Stimulated activated memory B cell treated with anti-CD40 and anti-IgM and Interleukin-4, amounts not matched to agents 10 μg/mL and 1 μg/mL and 100 μg/mL, for 72 hours (primary cell): ENCODE data around the gene CTNNA1.

Source experiments
- ATAC-seq: fragments of 150-1000 bp; cut with Tn5 transposase; 2 replicates; pipeline ENCODE4 v1.10.0; 2021
- H3K27ac Mint-ChIP-seq: one replicate; pipeline ENCODE4 v1.8.0; 2022; ENCODE audit warnings: mild to moderate bottlenecking, mixed read lengths
- H3K27me3 Mint-ChIP-seq: one replicate; pipeline ENCODE4 v1.8.0; 2022; ENCODE audit warnings: mixed read lengths
- H3K36me3 Mint-ChIP-seq: one replicate; pipeline ENCODE4 v1.8.0; 2022; ENCODE audit warnings: mixed read lengths
- H3K4me1 Mint-ChIP-seq: one replicate; pipeline ENCODE4 v1.8.0; 2022; ENCODE audit warnings: mixed read lengths
- H3K4me3 Mint-ChIP-seq: one replicate; pipeline ENCODE4 v1.8.0; 2022; ENCODE audit warnings: mild to moderate bottlenecking, moderate library complexity, mixed read lengths
- H3K9me3 Mint-ChIP-seq: one replicate; pipeline ENCODE4 v1.8.0; 2022; ENCODE audit warnings: mixed read lengths

CTNNA1 gene

DNA sequence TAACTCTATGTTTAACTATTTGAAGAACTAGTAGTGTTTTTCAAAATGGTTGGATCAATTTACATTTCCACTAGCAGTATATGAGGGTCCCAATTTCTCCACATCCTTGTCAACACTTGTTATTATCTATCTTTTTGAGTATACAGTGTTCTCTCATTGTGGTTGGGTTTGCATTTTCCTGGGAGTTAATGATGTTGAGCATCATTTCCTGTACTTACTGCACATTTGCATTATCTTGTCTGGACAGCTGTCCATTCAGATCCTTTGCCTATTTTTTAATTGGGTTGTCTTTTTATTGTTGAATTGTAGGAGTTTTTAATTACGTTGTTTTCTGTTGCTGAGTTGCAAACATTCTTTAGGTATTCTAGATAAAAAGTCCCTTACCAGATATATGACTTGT is 225.4 kb downstream of the CTNNA1 start:
- Mint-ChIP-seq H3K36me3 (peaks cover 10% of the 10 kb centered on the region), H3K27ac (no peak overlapping the region), H3K4me3 (no peak overlapping the region), H3K9me3 (no peaks in the 10 kb centered on the region), H3K27me3 (no peaks in the 10 kb centered on the region), H3K4me1 (peaks cover 5% of the 10 kb centered on the region)
- no peak for ATAC-seq

GRCh38 chr5:138979684-138980280 is 226.6 kb downstream of the CTNNA1 start:
- ATAC-seq, result no peak
- H3K4me3 Mint-ChIP-seq, result no peak overlapping the region

GRCh38 chr5:138980441-138980840 is 227.2 kb downstream of the CTNNA1 start:
- Mint-ChIP-seq H3K4me3 (no peak overlapping the region), H3K9me3 (no peaks in the 10 kb centered on the region), H3K36me3 (peaks cover 10% of the 10 kb centered on the region), H3K4me1 (peaks cover 4% of the 10 kb centered on the region), H3K27me3 (no peaks in the 10 kb centered on the region), H3K27ac (no peak overlapping the region)
- ATAC-seq, result no peak

More at GRCh38 chr5:138979684-138980280, 226.6 kb downstream of the CTNNA1 start:
- Mint-ChIP-seq H3K36me3 (peaks cover 10% of the 10 kb centered on the region), H3K27me3 (no peaks in the 10 kb centered on the region), H3K27ac (no peak overlapping the region), H3K4me1 (peaks cover 5% of the 10 kb centered on the region), H3K9me3 (no peaks in the 10 kb centered on the region)

DNA sequence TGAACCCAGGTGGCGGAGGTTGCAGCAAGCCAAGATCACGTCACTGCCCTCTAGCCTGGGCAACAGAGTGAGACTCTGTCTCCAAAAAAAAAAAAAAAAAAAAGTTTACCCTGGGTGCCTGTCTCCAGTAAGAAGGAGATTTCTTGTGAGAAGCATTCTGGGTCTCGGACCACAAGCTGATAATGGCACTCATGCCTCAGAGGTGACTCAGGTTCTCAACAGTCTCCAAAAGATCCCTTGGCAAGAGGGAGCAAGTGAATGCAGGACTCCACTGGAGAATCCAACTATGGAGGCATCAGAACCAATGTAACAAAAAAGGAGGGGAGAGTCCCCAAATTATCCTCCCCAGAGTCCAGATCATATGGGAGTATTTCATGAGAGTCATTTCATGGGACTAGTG is 227.9 kb downstream of the CTNNA1 start:
- no peaks in the 10 kb centered on the region for H3K9me3 Mint-ChIP-seq
- no peaks in the 10 kb centered on the region for H3K4me1 Mint-ChIP-seq
- H3K36me3 Mint-ChIP-seq, result peaks cover 10% of the 10 kb centered on the region
- ATAC-seq, result no peak
- H3K27me3 Mint-ChIP-seq, result no peaks in the 10 kb centered on the region
- H3K4me3 Mint-ChIP-seq, result no peak overlapping the region
- no peak overlapping the region for H3K27ac Mint-ChIP-seq

GRCh38 chr5:138981586-138981985 is 228.4 kb downstream of the CTNNA1 start:
- Mint-ChIP-seq H3K36me3 (peaks cover 10% of the 10 kb centered on the region), H3K27ac (no peak overlapping the region), H3K27me3 (no peaks in the 10 kb centered on the region), H3K9me3 (no peaks in the 10 kb centered on the region), H3K4me1 (no peaks in the 10 kb centered on the region), H3K4me3 (no peak overlapping the region)
- ATAC-seq, result no peak

- Mint-ChIP-seq H3K36me3 (peaks cover 15% of the 10 kb centered on the region), H3K4me3 (no peak overlapping the region), H3K9me3 (no peaks in the 10 kb centered on the region), H3K27me3 (no peaks in the 10 kb centered on the region), H3K27ac (no peak overlapping the region), H3K4me1 (no peaks in the 10 kb centered on the region)
- no peak for ATAC-seq
These were observed 230.8 kb downstream of the CTNNA1 start for GRCh38 chr5:138983984-138984383.
